HG03045 (cell line): ENCODE data around the gene TBC1D13.
"Not testable (repeated sequence)": the region's sequence is repeated elsewhere in the genome, so short reads cannot be mapped to it uniquely, and the experiment has no call there.

Experiments
- ATAC-seq: cut with Tn5 transposase; IDR thresholded peaks from one replicate; pipeline ENCODE4 v1.9.1; 2021; ENCODE audit warnings: mild to moderate bottlenecking, moderate library complexity; ENCODE audit not compliant: unreplicated experiment

The TBC1D13 gene

DNA sequence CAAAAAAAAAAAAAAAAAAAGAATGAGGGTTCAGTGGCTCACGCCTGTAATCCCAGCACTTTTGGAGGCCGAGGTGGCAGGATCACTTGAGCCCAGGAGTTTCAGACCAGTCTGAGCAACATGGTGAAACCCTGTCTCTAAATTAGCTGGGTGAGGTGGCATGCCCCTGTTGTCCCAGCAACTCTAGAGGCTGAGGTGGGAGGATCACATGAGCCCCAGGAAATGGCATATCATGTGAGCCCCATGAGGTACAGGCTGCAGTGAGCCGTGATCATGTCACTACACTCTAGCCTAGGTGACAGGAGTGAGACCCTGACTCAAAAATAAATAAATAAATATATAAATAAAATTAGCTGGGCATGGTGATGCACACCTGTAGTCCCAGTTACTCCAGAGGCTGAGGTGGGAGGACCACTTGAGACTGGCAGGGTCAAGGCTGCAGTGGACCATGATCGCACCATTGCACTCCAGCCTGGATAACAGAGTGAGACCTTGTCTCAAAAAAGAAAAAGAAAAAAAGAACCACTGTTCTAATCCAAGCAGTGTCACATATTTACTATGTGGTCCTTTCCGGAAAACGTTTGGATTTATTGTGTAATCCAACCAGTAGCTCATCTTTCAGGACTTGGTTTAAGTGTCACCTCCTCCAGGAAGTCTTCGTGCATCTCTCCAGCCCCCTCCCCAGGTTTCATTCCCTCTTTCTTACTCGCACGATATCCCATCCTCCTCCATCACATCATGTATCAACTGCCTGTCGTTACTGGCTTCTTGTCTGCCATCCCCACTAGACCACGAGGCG, 54.8 kb downstream of the TBC1D13 start:
- ATAC-seq, result no peak

GRCh38 chr9:128843171-128843570, 56.1 kb downstream of the TBC1D13 start:
- ATAC-seq, result not testable (repeated sequence)

- ATAC-seq, result no peak
These were observed 58.3 kb downstream of the TBC1D13 start for GRCh38 chr9:128845186-128845931.

GRCh38 chr9:128846680-128847030, 59.6 kb downstream of the TBC1D13 start:
- no peak for ATAC-seq

- no peak for ATAC-seq
These were observed 60.8 kb downstream of the TBC1D13 start for GRCh38 chr9:128847803-128848202.

DNA sequence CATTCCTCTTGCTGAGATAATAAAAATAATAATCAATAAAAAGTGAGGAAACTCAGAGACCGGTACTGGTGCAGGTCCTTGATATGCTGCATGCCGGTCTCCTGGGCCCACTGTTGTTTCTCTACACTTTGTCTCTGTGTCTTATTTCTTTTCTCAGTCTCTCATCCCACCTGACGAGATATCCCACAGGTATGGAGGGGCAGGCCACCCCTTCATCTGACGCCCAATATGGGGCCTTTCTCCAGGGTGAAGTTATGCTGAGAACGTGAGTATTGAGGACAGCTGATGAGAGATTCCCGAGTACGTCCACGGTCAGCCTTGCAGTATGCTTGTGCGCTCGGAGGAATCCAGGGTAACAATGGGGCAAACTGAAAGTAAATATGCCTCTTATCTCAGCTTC, 64.0 kb downstream of the TBC1D13 start:
- ATAC-seq, result not testable (repeated sequence)

DNA sequence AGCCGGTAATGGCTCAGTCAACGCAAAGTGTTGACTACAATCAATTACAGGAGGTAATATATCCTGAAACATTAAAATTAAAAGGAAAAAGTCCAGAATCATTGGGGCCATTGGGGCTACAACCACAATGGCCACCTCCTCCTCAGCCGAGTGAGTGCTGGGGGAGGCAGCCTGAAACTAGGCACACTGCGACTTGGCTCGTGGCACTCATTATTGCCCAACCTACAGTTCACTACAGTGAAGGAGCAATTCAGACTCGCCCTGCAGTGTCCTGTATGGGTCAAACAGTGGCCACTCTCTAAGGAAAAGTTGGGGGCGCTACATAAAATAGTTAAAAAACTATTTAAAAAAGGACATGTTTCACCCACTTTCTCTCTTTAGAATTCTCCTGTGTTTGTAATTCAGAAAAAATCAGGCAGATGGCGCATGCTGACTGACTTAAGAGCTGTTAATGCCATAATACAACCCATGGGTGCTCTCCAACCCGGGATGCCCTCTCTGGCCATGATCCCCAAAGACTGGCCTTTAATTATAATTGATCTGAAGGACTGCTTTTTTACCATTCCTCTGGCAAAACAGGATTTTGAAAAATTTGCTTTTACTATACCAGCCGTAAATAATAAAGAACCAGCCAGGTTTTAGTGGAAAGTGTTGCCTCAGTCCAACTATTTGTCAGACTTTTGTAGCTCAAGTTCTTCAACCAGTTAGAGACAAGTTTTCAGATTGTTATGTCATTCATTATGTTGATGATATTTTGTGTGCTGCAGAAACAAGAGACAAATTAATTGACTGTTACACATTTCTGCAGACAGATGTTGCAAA, 64.9 kb downstream of the TBC1D13 start:
- not testable (repeated sequence) for ATAC-seq

DNA sequence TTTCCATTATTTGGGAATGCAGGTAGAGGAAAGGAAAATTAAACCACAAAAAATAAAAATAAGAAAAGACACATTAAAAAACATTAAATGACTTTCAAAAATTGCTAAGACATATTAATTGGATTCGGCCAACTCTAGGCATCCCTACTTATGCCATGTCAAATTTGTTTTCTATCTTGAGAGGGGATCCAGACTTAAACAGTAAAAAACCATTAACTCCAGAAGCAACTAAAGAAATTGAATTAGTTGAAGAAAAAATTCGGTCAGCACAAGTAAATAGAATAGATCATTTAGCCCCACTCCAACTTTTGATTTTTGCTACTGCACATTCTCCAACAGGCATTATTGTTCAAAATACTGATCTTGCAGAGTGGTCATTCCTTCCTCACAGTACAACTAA, 65.6 kb downstream of the TBC1D13 start:
- not testable (repeated sequence) for ATAC-seq

DNA sequence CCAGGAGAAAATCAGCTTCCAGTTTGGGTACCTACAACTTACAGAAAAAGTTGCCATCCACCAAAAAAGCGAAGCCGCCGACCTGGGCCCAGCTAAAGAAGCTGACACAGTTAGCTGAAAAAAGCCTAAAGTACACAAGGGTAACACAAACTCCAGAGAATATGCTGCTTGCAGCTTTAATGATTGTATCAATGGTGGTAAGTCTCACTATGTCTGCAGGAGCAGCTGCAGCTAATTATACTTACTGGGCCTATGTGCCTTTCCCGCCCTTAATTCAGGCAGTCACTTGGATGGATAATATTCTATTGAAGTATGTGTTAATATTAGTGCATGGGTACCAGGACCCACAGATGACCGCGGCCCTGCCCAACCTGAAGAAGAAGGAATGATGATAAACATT, 67.4 kb downstream of the TBC1D13 start:
- ATAC-seq, result not testable (repeated sequence)

GRCh38 chr9:128858476-128858875, 71.4 kb downstream of the TBC1D13 start:
- not testable (repeated sequence) for ATAC-seq
